Retina (tissue), 1 donor: ENCODE data around the gene SELENBP1.
"Not testable (repeated sequence)": the region's sequence is repeated elsewhere in the genome, so short reads cannot be mapped to it uniquely, and the experiment has no call there.

ENCODE experiments used
- DNase-seq: peaks from one replicate; pipeline ENCODE4 v3.0.0-alpha.2; 2016

Gene SELENBP1

GRCh38 chr1:151372058-151372934 lies at the start of gene SELENBP1:
Gene SELENBP1, minus strand, starts transcription at chr1:151372705. Its CDS starts 64 bp downstream, at chr1:151372641.
- DNase-seq, result peak; percentile 69

- no peak for DNase-seq
These were observed 47.3 kb upstream of the SELENBP1 start for GRCh38 chr1:151419819-151420218.

- DNase-seq, result no peak
These were observed 45.6 kb upstream of the SELENBP1 start for GRCh38 chr1:151418081-151418480.

DNA sequence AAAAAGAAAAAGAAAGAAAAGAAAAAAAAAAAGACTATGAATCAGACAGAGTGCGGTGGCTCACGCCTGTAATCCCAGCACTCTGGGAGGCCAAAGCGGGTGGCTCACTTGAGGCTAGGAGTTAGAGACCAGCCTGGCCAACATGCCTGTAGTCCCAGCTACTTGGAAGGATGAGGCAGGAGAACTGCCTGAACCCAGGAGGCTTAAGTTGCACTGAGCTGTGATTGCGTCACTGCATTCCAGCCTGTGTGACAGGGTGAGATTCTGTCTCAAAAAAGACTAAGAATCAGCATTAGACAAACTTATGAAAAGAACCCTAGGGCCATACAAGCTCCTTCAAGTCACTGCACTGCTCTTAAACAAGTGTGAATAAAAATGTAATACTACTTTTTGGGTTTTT lies 43.7 kb upstream of the SELENBP1 start:
- DNase-seq, result no peak

- DNase-seq, result no peak
These were observed 39.4 kb upstream of the SELENBP1 start for GRCh38 chr1:151411884-151412283.

DNA sequence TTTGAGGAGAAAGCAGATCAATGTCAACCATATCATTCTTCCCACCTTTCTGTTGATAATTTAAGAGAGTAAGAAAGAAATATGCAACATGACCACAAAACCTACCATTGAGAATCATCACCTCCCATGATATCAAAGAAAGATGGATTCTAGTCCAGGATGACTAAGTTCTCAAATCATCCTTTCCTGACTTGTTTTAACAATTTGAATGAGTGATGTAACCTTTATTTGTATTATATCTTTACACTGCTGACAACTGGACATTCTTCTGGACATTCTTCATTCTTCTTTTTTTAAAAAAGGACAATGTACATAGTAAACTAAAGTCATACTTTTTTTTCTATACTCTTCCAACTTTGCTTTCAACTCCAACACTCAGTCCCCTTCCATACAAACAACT lies 36.4 kb upstream of the SELENBP1 start:
- DNase-seq, result no peak

DNA sequence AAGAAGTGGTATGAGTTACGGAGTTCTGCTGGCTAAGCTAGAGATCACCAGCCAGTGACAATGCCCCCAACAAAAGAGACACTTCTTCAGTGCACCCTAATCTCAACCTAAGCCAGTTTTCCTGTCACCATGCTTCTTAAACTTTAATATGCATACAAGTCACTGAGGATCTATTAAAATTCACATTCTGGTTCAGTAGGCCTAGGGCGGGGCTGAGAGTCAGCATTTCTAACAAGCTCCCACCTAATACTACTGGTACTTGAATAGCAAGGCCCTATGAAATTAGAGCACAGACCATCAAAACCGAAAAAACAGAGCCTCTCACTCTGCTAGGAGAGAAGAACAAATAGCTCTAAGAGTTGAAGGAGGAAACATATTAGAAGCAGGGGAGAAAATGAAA lies 34.8 kb upstream of the SELENBP1 start:
- DNase-seq, result no peak

GRCh38 chr1:151406176-151406575 lies 33.7 kb upstream of the SELENBP1 start:
- DNase-seq, result no peak

GRCh38 chr1:151405187-151405951 lies 32.9 kb upstream of the SELENBP1 start:
- DNase-seq, result no peak

DNA sequence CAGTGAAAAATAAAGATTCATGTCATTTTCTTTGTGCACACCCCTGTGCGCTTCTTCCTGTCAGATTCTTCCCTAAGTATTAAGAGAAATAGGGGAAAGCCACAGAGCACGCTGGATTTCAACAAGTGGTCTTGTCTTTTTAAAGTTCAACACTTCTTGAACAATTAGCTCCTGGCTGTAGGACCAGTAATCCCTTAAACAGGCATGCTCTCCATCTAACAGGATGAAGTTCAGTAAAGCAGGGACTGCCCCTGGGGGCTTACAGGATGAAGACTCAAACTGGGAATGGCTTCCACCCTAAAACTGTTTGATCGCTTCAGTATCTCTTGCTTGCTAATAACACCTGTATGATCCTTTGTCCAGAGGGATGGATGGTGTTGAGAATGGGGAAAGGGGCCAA lies 31.1 kb upstream of the SELENBP1 start:
- DNase-seq, result no peak

DNA sequence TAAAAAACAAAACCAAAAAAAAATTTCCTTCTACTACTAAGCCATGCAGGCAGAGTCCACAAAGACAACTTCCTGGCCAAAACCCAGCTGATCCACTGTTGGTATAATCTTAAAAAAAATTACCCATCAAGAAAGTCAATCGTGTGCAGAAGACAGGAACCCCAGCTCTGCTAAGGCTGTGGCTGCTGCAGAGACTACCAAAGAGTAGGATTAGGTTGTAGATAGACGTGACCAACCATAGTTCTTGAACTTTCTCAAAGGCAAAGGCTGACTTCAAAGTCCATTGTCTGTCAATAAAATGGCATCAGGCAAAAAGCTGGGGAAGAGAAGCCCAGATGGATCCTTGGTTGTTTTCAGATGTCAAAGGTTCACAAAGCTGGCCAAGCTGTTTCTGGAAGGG lies 30.3 kb upstream of the SELENBP1 start:
- DNase-seq, result no peak

GRCh38 chr1:151401860-151402259 lies 29.4 kb upstream of the SELENBP1 start:
- no peak for DNase-seq

DNA sequence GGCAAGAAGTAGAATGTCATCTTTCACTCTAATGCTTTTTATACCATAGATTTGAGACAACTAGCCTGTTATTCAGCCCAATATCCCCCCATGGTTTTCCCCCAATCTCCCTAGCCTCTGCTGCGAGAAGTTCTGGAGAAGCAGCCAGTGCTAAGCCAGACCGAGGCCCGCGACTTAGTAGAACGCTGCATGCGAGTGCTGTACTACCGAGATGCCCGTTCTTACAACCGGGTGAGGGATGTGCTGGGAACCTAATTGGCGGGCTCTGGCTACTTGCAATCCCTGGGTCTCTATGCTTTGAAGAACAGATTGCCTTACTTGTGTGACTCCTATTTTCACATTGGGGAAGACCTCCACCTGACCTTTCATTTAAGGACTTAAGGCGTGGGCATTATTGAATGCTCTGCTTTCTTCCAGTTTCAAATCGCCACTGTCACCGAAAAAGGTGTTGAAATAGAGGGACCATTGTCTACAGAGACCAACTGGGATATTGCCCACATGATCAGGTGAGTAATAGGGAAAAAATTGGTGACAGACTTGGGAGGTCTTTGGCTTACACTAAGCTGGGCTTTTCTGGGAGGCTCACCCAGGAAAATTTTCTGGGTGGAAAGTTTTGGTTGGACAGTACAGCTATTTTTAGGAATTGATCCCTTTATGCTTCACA lies 28.8 kb upstream of the SELENBP1 start:
- no peak for DNase-seq

DNA sequence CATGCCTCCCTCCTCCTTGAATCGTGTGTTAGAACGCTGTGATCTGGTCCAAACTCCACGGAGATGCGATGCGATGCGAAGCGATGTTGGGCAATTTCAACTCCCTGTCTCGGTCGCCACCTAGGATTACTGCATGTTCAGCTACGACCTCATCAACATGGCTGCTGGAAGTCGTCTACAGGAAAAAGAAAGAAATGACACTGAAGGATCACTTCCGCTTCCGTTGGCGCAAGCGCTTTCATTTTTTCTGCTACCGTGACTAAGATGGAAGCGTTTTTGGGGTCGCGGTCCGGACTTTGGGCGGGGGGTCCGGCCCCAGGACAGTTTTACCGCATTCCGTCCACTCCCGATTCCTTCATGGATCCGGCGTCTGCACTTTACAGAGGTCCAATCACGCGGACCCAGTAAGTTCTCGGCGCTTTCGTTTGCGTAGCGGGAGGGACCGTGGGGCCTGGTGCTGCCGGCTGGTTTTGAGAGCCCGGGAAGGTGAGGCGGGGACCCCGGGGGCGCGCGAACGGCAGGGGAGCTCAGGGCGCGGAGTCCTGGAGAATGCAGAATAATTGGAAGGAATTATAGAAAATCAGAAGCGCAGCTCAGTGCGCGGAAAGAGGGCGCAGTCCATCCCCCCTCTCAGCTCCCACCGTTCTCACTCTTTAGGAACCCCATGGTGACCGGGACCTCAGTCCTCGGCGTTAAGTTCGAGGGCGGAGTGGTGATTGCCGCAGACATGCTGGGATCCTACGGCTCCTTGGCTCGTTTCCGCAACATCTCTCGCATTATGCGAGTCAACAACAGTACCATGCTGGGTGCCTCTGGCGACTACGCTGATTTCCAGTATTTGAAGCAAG lies 27.0 kb upstream of the SELENBP1 start, which contains the start of gene PSMB4:
PSMB4 (plus strand) TSS at position 250 of the 848 bp plus-strand sequence; CDS start at position 265, 15 bp downstream.
- DNase-seq, result peak; percentile 95

DNA sequence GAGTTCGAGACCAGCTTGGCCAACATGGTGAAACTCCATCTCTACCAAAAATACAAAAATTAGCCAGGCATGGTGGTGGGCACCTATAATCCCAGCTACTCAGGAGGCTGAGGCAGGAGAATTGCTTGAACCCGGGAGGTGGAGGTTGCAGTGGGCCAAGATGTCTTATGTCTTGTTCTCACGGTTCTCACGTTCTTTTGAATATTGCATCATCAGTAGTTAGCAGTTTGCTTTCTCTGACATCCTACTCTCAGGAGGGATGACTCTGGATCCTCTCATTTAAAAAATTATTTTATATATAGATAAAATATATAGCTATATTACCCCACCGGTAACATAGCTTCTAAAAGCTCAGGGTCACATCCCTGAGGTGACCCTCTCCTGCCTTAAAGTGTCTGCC lies 23.8 kb upstream of the SELENBP1 start:
- not testable (repeated sequence) for DNase-seq

DNA sequence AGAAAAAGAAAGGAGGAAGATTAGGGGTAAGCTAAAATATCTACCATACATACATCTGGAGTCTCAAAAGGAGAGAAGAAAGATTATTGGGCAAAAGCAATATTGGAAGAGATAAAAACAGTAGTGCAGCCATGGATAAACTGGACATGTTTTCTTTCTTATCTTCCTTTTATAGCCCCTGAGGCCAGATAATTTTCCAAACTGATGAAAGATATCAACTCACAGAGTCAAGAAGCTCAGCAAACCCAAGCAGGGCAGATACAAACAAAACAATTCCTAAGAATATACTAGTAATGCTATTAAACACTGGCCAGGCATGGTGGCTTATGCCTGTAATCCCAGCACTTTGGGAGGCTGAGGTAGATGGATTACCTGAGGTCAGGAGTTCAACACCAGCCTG lies 21.1 kb upstream of the SELENBP1 start:
- no peak for DNase-seq

- DNase-seq, result no peak
These were observed 18.6 kb upstream of the SELENBP1 start for GRCh38 chr1:151391079-151391563.

GRCh38 chr1:151390221-151391078 lies 17.9 kb upstream of the SELENBP1 start:
- not testable (repeated sequence) for DNase-seq

DNA sequence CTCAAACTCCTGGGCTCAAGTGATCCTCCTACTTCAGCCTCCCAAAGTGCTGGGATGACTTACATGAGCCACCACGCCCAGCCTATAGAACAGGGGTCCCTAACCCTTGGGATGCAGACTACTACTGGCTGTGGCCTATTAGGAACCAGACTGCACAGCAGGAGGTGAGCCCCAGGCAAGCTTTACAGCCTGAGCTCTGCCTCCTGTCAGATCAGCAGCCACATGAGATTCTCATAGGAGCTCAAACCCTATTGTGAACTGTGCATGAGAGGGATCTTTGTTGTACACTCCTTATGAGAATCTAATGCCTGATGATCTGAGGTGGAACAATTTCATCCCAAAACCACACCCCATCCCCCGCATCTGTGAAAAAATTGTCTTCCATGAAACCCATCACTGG lies 13.5 kb upstream of the SELENBP1 start:
- DNase-seq, result no peak

DNA sequence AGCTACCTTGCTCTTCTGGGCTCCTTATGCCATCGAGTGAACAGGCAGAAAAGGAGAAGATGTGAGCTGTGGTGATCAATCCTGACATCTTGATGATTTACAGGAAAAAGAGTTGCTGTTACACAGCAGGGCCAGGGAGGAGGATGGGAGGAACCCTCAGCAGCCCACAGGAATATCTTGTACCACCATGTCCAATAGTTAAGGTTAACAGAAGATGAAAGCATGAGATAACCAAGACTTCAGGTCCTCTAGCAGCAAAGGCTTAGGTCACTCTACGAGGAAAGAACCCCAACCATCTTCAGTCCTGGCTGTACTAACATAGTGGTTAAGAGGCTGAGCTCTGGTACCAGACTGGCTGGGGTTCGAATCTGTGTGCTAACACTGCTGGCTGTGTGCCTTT lies 12.1 kb upstream of the SELENBP1 start:
- DNase-seq, result no peak
